ENCODE data around the gene SLC30A4. TPM values are rescaled to one million over a fixed set of nuclear protein-coding genes. Genes with fewer than 3 reads are reported as not detected.

The SLC30A4 gene
- total RNA-seq, 1 donor from 2014 or later, result 4.2 TPM

- DNase-seq (ENCODE audit: low read depth), result no peak
- TF ChIP-seq CTCF (IDR thresholded peaks at IDR 0.05; ENCODE audit: insufficient read depth, low read length, poor library complexity, severe bottlenecking), result no peak
- Histone ChIP-seq H3K4me3 (ENCODE audit: low read depth, low read length) (no peak overlapping the region), H3K27me3 (ENCODE audit: control insufficient read depth, insufficient read depth, low read length) (no peaks in the 10 kb centered on the region), H3K36me3 (ENCODE audit: control insufficient read depth, insufficient read depth, low read length) (no peaks in the 10 kb centered on the region)
Measured at GRCh38 chr15:45469027-45469426, 53.5 kb downstream of the SLC30A4 start.

- Histone ChIP-seq H3K4me3 (ENCODE audit: low read depth, low read length) (no peak overlapping the region), H3K36me3 (ENCODE audit: control insufficient read depth, insufficient read depth, low read length) (no peaks in the 10 kb centered on the region), H3K27me3 (ENCODE audit: control insufficient read depth, insufficient read depth, low read length) (no peaks in the 10 kb centered on the region)
- no peak for TF ChIP-seq CTCF (IDR thresholded peaks at IDR 0.05; ENCODE audit: insufficient read depth, low read length, poor library complexity, severe bottlenecking)
- no peak for DNase-seq (ENCODE audit: low read depth)
Measured at GRCh38 chr15:45468294-45468693, 54.3 kb downstream of the SLC30A4 start.

GRCh38 chr15:45458746-45459403 is 63.7 kb downstream of the SLC30A4 start:
- no peak for DNase-seq (ENCODE audit: low read depth)
- Histone ChIP-seq H3K27me3 (ENCODE audit: control insufficient read depth, insufficient read depth, low read length) (no peaks in the 10 kb centered on the region), H3K4me3 (ENCODE audit: low read depth, low read length) (peak overlapping the region; percentile 32), H3K36me3 (ENCODE audit: control insufficient read depth, insufficient read depth, low read length) (no peaks in the 10 kb centered on the region)
- TF ChIP-seq CTCF (IDR thresholded peaks at IDR 0.05; ENCODE audit: insufficient read depth, low read length, poor library complexity, severe bottlenecking), result peak; percentile 86

GRCh38 chr15:45457641-45458539 is 64.7 kb downstream of the SLC30A4 start:
- Histone ChIP-seq H3K27me3 (ENCODE audit: control insufficient read depth, insufficient read depth, low read length) (no peaks in the 10 kb centered on the region), H3K36me3 (ENCODE audit: control insufficient read depth, insufficient read depth, low read length) (no peaks in the 10 kb centered on the region), H3K4me3 (ENCODE audit: low read depth, low read length) (peak overlapping the region; percentile 32)
- peak; percentile 63 for TF ChIP-seq CTCF (IDR thresholded peaks at IDR 0.05; ENCODE audit: insufficient read depth, low read length, poor library complexity, severe bottlenecking)
- DNase-seq (ENCODE audit: low read depth), result no peak

GRCh38 chr15:45457220-45457619 is 65.3 kb downstream of the SLC30A4 start:
- DNase-seq (ENCODE audit: low read depth), result no peak
- Histone ChIP-seq H3K36me3 (ENCODE audit: control insufficient read depth, insufficient read depth, low read length) (no peaks in the 10 kb centered on the region), H3K27me3 (ENCODE audit: control insufficient read depth, insufficient read depth, low read length) (no peaks in the 10 kb centered on the region), H3K4me3 (ENCODE audit: low read depth, low read length) (no peak overlapping the region)
- no peak for TF ChIP-seq CTCF (IDR thresholded peaks at IDR 0.05; ENCODE audit: insufficient read depth, low read length, poor library complexity, severe bottlenecking)
